Stimulated activated CD4-positive, alpha-beta T cell treated with anti-CD3 and anti-CD28 coated beads, Interleukin-1b, Interleukin-23, amount 100 ng/mL, for 24 hours (primary cell): ENCODE measurements around the gene TRAF3IP1.
"Not testable (repeated sequence)": the region's sequence is repeated elsewhere in the genome, so short reads cannot be mapped to it uniquely, and the experiment has no call there.

Experiments used
- DNase-seq, 4 experiments: peaks; one replicate each; pipeline ENCODE4 v3.0.0-alpha.2; 2020; ENCODE audit warnings: low read depth in 4 of 4, low spot score in 1 of 4

TRAF3IP1 gene

DNA sequence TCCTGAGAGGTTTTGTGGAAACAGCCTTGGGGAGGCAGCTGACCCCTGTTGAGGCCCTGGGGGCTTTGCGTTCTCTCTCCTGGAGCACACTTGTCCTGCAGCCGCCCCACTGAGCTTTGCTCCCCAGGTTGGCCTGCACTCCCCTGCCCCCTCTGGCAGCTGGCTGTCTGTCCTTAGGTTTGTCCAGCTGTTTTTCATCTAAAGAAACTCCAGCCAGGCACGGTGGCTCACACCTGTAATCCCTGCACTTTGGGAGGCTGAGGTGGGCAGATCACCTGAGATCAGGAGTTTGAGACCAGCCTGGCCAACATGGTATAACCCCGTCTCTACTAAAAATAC is 84.9 kb downstream of the TRAF3IP1 start:
- not testable (repeated sequence) for DNase-seq

DNA sequence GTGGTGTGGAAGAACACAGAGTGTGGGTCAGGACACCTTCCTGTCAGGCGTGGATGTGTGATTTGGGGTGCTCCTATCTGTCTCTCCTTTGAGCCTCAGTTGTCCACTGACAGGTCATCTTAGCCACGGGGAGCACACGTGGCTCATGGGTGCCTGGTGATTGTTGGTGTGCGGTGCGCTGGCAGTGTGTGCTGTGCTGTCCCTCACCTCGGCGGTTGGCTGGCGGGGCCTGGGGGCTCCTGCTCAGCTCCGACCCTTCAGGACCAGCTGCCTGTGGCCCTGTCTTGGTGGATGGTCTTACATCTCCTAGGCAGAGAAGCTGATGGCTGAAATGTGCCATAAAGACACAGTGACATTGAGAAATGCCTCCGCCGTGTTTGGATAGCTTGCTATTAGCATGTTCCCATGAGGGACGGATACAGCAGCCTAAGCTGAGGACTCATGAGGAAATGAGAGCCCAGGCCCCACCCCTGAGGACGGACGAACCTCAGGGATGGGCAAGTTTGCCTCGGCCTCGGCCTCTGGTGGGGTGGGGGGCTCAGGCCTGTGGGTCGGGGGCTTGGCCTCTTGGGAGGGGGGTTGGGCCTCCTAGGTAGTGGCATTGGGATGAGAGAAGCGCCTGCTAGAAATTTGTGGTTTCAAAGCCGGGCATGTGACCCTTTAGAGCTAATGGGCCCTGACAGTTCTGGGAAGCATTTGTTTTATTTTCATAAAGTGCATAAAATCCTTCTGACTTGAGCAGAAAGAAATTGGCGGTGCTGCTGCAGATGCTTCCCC is 86.1 kb downstream of the TRAF3IP1 start:
- no peak for DNase-seq

DNA sequence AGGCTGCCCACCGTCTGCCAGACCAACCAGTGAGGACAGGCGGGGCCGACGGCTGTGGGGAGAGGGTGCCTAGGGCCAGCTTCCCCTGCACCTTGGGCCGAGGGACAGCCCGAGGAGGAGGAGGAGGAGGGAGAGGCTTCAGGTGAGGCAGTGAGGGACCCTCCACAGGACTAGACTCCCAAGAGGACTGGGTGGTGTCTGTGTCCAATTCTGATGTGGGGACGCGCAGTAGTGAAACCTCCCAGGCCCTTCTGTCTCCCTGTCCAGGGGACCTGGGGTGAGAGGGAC is 86.6 kb downstream of the TRAF3IP1 start:
- DNase-seq, result no peak

DNA sequence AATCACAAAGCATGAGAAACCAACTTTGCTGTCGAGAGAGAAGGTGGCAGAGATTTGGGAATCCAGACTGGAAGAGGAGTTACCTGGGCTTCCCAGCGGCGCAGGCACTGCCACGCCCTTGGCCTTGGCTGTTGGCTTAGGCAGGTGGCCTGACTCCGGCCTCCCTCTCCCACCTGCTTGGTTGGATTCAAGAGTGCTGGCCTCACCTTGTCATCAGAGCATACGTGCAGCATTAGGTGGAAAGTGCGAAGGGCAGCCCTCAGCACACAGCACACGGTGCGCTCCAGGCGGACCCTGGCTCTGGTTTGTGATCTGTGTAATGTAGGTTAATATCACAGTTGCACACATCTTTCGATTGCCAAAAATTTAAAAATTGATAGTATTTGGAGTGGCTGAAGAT is 87.2 kb downstream of the TRAF3IP1 start:
- DNase-seq, result no peak

DNA sequence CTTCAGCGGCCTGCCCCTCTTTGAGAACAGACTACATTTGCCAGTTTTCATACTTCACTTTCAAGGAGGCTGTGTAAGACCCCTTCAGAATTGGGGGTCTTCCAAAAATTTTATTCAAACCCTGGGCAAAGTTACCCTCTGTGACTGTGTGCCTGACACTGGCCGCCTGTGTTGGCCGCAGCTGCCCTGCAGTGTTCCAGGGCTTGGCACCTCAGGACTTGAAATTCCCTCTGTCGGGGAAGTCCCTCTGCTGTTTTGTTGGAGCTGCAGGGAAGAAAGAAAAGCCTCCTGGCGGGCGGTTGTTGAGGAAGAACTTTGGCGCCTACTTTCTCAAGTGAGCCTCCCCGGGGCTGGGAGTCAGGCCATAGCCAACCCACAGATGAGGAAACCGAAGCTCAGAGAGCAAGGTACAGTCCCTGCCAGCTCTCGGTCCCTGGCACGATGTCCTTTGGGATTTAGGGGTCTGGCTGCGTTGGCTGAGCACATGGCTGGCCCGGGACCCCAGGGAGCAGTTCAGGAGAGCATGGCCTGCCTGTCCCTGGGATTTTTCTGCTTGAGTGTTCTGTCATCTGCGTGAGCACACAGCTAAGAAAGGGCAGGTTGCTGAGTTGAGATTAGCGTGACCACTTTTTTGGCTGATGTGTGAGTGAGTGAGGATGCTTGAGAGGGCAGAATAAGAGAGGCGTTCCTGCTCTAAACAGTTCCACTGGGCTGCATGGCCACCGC is 88.5 kb downstream of the TRAF3IP1 start:
- DNase-seq, result no peak

DNA sequence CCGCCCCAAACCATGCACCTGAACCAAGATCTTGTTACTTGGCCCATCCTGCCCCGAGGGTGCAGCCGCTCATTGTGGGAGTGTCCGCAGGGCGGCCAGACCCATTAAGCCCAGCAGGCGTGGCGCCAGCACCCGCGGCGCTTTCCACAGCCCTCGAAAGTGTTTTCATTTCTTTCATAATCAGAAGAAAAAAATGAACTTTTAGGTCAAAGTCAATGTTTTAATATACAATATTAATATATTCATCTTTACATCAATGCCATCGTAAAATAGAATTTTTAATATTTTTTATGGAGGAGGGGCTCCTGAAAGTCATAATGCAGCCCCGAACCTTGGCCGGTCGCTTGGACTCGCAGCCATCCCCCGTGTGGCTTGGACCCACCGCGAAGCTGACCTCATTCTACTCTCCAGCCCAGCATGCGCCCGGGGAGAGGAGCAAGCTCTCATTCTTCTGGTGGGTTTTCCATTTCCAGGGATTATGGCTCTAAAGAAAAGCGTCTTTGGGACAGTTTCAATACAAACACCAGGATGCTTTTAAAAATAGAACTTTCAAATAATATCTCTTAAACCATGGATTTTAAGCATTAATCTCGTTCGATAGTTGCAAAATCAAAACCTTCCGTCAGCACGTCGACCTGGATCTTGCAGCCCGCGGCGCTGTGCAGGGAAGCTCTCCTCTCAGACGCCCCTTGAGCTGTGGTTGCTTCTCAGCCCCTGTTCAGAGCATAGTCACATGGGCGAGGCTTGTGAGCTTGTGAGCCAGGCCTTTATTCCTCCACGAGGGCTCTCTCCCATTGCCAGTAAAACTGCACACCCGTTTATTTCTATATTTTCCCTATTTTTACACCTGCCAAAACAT is 89.3 kb downstream of the TRAF3IP1 start:
- DNase-seq, result no peak

DNA sequence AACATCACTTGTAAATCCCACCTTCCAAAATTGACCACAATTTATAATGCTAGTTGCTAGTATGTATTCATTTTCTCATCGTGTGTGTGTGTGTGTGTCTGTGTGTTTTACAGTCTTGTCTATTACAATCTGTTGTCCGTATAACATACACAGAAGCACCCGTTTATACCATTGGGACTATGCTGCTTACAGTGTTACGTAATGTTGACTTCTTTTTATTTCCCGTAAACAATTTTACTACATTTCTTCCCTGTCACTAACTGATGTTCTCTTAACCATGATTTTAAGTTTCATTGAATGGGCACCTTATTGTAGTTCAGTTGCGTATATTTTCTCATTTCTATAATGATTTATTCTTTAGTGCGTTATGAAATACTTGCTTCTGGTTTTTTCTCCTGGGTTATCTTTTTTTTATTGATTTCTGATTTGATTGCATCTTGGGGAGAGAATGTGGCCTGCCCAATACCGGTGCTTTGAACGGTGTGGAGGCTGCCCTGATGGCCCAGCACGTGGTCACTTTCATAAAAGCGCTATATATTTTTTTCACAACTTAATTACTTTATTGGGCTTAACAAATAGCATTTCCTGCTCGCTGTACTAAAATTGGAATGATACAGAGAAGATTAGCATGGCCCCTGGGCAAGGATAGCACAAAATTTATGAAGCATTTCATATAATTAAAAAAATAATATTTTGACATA is 91.9 kb downstream of the TRAF3IP1 start:
- no peak for DNase-seq

DNA sequence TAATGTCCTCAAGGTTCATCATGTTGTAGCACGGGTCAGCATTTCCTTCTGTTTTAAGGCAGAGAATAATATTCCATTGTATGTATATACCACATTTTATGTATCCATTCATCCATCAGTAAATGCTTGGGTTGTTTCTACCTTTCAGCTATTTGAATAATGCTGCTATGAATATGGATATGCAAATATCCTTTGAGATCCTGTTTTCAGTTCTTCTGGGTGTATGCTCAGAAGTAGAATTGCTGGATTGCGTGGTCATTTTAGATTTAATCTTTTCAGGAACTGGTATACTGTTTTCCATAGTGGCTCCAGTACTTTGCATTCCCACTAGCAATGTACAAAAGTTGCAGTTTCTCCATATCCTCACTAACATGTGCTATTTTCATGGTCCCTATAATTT is 93.0 kb downstream of the TRAF3IP1 start:
- DNase-seq, result no peak

DNA sequence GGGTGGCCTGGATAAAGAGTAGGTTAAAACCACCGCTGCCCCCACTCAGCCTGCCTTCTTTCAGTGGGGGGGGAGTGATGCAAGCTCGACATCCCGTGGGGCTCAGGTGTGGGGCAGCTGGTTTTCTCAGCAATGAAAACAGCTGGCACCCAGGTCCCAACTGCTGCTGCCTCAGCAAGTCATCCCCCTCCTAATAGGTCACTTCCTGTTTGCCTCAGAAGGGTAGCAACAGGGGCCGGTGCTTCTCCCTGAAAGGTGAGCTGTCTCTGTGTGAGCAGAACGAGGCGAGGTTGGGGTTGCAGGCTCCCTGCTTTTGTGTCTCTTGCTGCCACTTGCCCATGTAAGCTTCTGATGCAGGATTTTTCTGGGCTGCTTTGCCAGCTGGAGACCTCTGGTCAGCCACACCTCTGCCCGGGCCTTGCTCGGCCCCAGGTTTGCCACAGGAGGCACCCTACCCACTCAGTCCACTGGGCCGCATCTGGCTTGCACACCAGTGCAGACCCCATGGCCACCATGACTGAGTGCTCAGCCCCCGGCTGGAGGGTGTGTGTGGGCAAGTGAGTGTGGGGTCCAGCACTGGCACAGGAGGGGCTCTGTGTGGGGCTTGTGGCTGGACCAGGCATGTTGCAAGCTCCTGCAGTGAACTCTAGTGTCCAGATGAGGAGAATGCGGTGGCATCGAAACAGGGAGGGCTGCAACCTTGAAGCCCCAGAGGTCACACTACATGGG is 94.9 kb downstream of the TRAF3IP1 start:
- DNase-seq, result no peak

DNA sequence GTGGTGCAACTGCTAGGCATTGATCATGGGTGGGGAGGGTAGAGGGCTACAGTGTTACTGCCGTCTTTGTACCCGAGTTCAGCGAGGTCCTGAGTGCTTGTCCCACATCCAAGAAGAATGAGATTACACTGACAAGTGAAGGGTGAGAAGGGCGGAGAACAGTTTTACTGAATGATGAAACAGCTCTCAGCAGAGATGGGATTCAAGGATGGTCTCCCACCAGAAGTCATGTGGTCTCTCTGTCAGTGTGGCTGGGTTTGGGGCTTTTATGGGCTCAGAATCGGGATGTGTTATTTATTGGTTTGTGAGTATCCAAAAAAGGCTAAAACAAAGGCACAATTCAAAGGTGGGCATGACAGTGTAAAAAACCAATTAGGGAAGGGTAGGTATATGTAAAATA is 95.6 kb downstream of the TRAF3IP1 start:
- no peak for DNase-seq

DNA sequence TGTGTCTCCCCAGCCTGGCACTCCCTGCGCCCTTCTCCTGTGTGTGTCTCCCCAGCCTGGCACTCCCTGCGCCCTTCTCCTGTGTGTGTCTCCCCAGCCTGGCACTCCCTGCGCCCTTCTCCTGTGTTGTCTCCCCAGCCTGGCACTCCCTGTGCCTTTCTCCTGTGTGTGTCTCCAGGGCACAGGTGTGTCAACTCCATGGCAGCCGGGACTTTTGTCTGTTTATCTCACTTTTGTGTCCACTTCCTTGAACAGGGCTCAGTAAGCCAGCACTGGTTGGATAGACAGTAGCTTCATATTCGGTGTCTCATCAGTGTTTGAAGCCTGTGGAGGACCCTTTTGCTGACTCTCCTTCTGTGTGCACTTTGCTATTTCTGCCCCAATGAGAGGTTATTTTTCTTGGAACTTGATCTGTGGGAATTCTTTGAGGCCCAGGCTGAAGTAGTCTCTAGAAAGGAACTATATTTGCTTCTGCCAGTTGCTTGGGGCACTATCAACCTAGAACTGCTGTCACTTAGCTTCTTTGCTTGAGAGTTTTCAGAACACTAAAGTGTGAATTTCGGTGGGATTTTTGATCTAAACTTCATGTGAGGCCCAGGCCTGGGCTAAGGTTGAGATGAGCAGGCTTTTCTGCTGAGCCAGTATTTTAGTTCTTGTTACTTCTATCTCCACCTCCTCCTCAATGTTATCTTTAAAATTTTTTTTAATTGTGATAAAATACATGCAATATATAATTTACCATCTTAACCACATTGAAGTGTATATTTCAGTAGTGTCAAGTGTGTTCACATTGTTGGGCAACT is 98.1 kb downstream of the TRAF3IP1 start:
- DNase-seq, result no peak

DNA sequence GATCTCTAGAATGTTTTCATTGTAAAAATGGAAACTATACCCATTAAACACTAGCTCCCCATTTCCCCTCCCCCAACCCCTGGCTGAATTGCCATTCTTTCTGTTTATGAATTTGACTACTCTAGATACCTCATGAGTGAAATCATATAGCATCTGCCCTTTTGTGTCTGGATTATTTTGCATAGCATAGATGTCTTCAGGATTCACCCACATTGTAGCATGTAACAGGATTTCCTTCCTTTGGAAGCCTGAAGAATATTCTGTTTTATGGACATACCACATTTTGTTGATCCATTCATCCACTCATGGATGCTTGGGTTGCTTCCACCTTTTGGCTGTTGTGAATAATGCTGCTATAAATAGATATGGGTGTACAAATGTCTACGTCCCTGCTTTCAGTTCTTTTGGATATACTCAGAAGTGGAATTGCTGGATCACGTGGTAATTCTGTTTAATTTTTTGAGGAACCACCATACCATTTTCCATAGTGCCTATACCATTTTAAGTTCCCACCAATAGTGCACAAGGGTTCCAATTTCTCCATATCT is 98.8 kb downstream of the TRAF3IP1 start:
- DNase-seq, result no peak

DNA sequence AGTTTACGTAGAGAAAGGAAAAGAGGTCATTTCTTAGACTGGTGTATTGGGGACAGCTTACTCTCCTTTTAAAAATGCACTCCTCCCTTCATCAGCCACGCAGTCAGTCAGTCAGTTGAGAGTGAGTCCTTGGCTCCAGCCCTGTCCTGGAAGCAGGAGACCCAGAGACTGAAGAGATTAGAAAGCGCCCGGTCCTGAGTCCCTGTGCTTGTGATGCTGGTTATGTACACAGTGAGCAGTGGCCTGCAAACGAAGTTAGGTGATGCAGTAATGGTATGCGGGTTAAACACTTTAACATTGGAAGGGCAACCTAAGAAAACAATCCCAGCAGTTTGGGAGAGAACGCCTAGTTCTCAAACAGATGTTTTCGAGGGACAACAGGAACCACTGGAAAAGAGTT is 100.1 kb downstream of the TRAF3IP1 start:
- DNase-seq, result no peak

DNA sequence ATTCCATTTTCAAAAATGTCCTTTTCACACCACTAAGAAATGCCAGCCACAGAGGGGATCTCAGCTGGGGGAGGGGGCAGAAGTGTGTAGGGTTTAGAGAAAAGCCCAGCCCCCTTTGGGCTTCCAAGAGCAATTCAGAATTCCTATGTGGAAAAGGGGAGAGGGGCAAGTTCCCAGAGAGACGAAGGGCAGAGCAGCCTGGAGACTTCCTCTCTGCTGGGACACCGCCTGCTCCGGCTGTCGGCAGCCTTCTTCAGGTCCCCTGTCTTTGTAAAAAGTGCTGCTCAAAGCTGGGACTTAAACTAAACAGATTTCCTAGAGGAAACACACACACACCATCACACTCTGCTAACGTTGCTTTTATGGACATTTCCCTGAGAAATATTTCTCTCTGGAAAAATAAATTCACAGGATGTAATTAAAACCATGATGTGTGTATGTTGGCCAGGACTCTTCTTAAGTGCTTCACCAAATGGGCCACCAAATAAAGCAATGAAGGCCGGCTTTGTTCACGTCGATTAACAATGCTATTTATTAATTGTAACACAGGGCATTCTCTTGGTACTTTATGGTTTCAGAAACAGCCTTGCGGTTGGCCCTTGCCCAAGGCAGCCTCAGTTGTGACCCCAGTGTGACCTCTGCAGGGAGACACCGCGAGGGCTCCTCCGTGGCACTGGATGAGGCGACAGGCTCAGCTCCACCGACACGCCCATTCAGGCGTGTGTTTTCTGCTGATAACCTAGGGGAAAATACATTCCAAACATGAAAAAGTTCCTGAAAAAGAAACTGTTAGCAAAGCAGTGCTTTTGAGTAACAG is 100.8 kb downstream of the TRAF3IP1 start:
- no peak for DNase-seq

DNA sequence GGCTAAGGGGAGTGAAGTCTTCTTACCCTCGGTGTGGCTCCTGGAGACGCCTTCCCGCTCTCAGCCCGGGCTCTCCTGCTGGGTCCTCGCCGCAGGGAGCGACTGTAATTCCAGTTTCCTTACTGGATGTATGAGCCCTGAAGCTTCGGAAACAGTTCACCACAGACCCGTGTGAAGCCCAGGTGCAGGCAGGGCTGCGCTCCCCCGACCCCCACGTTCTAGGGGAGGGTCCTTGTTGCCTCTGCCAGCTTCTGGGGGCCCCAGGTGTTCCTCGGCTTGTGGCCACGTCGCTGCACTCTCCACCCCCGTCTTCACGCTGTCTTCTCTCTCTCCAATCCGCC is 101.3 kb downstream of the TRAF3IP1 start:
- DNase-seq, result no peak

DNA sequence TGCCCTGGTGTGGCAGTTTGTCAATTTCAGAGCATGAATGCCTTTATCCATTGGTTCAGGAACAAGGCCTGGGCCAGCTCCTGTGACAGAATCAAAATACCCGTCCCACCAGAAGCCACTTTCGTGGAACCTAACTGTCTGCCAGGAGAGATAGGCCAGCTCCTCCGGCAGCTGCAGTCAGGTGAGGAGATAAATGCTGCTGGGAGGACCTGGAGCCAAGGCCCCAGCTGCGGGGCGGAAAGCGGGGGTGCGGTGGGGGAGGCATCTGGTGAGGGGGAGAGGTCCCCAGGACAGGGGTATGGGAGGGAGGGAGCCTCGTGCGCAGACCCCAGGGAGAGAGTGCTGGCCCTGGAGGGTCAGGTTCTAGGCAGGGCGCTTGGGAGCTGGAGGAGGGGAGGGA is 102.0 kb downstream of the TRAF3IP1 start:
- DNase-seq, result no peak

DNA sequence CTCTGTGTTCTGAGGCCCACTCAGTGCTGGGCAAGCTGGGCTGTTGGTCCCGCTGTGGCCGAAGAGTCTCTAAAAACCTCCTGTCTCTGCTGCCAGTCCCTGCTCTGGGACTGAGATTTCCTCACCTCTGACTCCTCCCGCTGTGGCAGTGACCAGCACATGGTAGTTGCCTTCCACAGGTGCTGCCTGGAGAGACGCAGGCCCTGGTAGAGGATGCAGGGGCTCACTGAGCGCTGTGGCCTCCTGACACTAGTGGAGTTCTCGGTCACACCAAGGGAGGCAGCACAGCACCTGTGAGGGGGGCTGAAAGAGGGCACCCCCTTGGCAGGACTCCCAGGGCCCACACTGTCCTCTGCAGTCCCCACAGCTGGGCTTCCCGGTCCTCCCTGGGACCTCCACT is 102.6 kb downstream of the TRAF3IP1 start:
- DNase-seq, result no peak

DNA sequence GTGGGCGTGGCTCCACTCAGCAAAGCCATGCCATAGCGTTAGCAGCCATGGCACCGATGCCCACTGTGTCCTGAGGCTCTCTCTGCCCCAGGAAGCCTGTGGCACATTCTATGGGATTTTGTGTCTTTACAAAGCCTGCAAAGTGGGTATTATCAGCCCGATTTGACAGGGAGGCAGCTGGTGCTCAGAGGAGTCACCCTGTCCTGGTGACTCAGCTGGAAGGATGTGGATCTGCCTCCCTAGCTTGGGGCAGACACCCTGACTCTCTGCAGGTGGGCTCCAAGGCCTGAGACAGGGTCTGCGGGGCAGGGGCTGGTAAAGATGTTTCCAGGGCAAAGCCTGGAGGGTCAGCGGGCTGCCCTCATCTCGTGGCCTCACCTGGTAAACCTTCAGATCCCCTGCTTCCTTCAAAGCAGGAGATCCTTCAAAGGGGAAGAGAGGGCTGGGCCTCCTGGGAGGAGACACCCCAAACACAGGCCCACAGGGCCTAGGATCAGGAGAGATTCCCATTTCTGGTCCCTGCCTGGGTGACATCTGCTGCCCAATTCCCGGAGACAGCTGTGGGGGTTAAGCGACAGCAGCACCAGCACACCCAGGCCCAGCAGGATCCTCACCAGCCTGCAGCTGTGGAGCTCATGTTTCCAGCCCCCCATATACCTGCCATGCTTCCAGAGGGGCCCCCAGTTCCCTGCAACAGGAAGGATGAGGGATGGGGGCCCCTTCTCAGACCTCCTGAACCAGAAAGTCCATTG is 103.4 kb downstream of the TRAF3IP1 start:
- DNase-seq, result no peak
